ENCODE results near the gene NDUFS7. TPM values are rescaled to one million over a fixed set of nuclear protein-coding genes. Genes with fewer than 3 reads are reported as not detected.

NDUFS7 gene
- total and polyA plus RNA-seq, 9 of the 15 experiments (the other 6 are each of a cell fraction or from before 2014, with no cell fraction given) = 6.0 to 271 (median 60.6) TPM

GRCh38 chr19:1377965-1378785 is 5.5 kb upstream of the NDUFS7 start:
- peak; percentile 31; the same call in 2 of the 3 replicates for ATAC-seq
- no peak overlapping the region for H3K27ac ChIP-seq (ENCODE audit: extremely low read depth, low read depth, low read length)
- H3K4me2 ChIP-seq (ENCODE audit: insufficient read depth, low read length) = no peak overlapping the region
- no peak overlapping the region for H3K4me3 ChIP-seq
- BruUV-seq (replicated peaks) = no TSS peak
- H3K9me3 ChIP-seq (replicated peaks; ENCODE audit: control insufficient read depth, insufficient read depth, low read depth, low read length) = no peaks in the 10 kb centered on the region
- DNase-seq (ENCODE audit: extremely low read depth in 1 of 4, low spot score in 3 of 4) = no peak
- H3K9me1 ChIP-seq (ENCODE audit: control insufficient read depth, insufficient read depth, low read length) = no peaks in the 10 kb centered on the region
- POLR2A ChIA-PET = interaction anchor here (0.6 kb wide), 1 partner anchor 13 kb away, joined by 4 read pairs; no protein-coding TSS in a partner anchor
- H4K20me1 ChIP-seq (replicated peaks; ENCODE audit: control insufficient read depth, insufficient read depth, low read length) = no peaks in the 10 kb centered on the region; the same call in 1 of the 2 replicates
- in situ Hi-C loops (cut with MboI) = no loop called here
- no peak for TF ChIP-seq ZNF316 (IDR thresholded peaks at IDR 0.05)
- no peak for TF ChIP-seq FOXA3 (CRISPR knock-in tag; conservative IDR thresholded peaks at IDR 0.05 in 1 of 2, IDR thresholded peaks at IDR 0.05 in 1 of 2)
- TF ChIP-seq ZMIZ1 (IDR thresholded peaks at IDR 0.05; ENCODE audit: low read depth in 2 of 2, low read length in 2 of 2) = no peak
- no peak for TF ChIP-seq ZNF764 (CRISPR knock-in tag; IDR thresholded peaks at IDR 0.05; ENCODE audit: low read depth)
- TF ChIP-seq CTCF (IDR thresholded peaks at IDR 0.05 in 2 of 3, conservative IDR thresholded peaks at IDR 0.05 in 1 of 3; ENCODE audit: insufficient read depth in 2 of 3, low read depth in 1 of 3, low read length in 3 of 3) = peak in 2 of 3 experiments; percentile 12 to 44; a peak in 3 of 6 replicates
- TF ChIP-seq PRPF4 (IDR thresholded peaks at IDR 0.05; ENCODE audit: insufficient read depth, low read depth, low read length, poor library complexity, severe bottlenecking) = no peak
- TF ChIP-seq, protein P1, sequence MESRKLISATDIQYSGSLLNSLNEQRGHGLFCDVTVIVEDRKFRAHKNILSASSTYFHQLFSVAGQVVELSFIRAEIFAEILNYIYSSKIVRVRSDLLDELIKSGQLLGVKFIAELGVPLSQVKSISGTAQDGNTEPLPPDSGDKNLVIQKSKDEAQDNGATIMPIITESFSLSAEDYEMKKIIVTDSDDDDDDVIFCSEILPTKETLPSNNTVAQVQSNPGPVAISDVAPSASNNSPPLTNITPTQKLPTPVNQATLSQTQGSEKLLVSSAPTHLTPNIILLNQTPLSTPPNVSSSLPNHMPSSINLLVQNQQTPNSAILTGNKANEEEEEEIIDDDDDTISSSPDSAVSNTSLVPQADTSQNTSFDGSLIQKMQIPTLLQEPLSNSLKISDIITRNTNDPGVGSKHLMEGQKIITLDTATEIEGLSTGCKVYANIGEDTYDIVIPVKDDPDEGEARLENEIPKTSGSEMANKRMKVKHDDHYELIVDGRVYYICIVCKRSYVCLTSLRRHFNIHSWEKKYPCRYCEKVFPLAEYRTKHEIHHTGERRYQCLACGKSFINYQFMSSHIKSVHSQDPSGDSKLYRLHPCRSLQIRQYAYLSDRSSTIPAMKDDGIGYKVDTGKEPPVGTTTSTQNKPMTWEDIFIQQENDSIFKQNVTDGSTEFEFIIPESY (CRISPR knock-in tag; IDR thresholded peaks at IDR 0.05) = peak; percentile 51; the same call in 1 of the 2 replicates
- 88% methylated on average over 19 of the region's 33 CpGs for WGBS (ENCODE audit: insufficient coverage, low coverage, missing lambda C conversion rate)
- H3K36me3 ChIP-seq (ENCODE audit: control insufficient read depth, insufficient read depth, low read length) = peaks cover 33% of the 10 kb centered on the region
- H3K9ac ChIP-seq (ENCODE audit: insufficient read depth in 1 of 2, low read depth in 2 of 2, low read length in 2 of 2) = 0 out of 4 replicates have a peak overlapping the region, but pooled peaks of 1 of the 2 experiments have one; percentile 13
- peaks cover 0 to 40% of the 10 kb centered on the region in 2 experiments; a peak in 2 of 5 replicates for H3K4me1 ChIP-seq (replicated peaks in 1 of 2; ENCODE audit: control insufficient read depth in 2 of 2, insufficient read depth in 2 of 2, low read length in 2 of 2)
- no peaks in the 10 kb centered on the region for H3K27me3 ChIP-seq (ENCODE audit: control insufficient read depth in 2 of 2, insufficient read depth in 2 of 2, low read length in 2 of 2)
- H3K79me2 ChIP-seq (ENCODE audit: control insufficient read depth, insufficient read depth, low read length) = no peaks in the 10 kb centered on the region
- H2AFZ ChIP-seq (ENCODE audit: low read depth, low read length) = no peak overlapping the region
- no peak for FAIRE-seq
- CTCF ChIA-PET (ENCODE audit: low intra/inter-chr PET ratio) = no interaction called here
- intact Hi-C loops (cut with micrococcal nuclease) = no loop called here
